HepG2 (cell line): ENCODE measurements around the gene HDAC10. TPM values are rescaled to one million over a fixed set of nuclear protein-coding genes. Genes with fewer than 3 reads are reported as not detected.

Experiments used
- ATF1 ChIP-seq: IDR thresholded peaks from 2 replicates; pipeline ENCODE4 v1.6.1; 2016; ENCODE audit warnings: mild to moderate bottlenecking, control low read depth
- BCL3 ChIP-seq: sonication (generic); formaldehyde crosslinking; IDR thresholded peaks from 2 replicates; pipeline ENCODE4 v1.5.1; 2020; ENCODE audit warnings: mild to moderate bottlenecking, missing genetic modification reagents, moderate library complexity
- CREB1 ChIP-seq, 2 experiments: fragments of 450-650 bp in 1 of 2; IDR thresholded peaks; 2 replicates each; pipeline ENCODE4 v1.6.1; 2016 to 2017; ENCODE audit warnings: control low read depth in 1 of 2, mild to moderate bottlenecking in 1 of 2, missing compliant biosample characterization in 1 of 2, missing genetic modification characterization in 1 of 2
- E2F1 ChIP-seq: sonication (generic); formaldehyde crosslinking; IDR thresholded peaks from 2 replicates; pipeline ENCODE4 v1.5.0; 2020; ENCODE audit warnings: missing genetic modification reagents
- HINFP ChIP-seq: sonication (generic); formaldehyde crosslinking; IDR thresholded peaks from 2 replicates; pipeline ENCODE4 v1.4.0; 2020; ENCODE audit warnings: low read depth, mild to moderate bottlenecking, missing genetic modification reagents
- MAF1 ChIP-seq: sonication (generic); formaldehyde crosslinking; IDR thresholded peaks from 2 replicates; pipeline ENCODE4 v1.5.0; 2020; ENCODE audit warnings: missing genetic modification reagents, borderline replicate concordance
- MTF1 ChIP-seq: sonication (generic); formaldehyde crosslinking; IDR thresholded peaks from 2 replicates; pipeline ENCODE4 v1.5.0; 2020; ENCODE audit warnings: missing genetic modification reagents
- NCOA1 ChIP-seq: sonication (generic); formaldehyde crosslinking; IDR thresholded peaks from 2 replicates; pipeline ENCODE4 v1.9.0; 2021; ENCODE audit warnings: missing genetic modification reagents
- PITX1 ChIP-seq: sonication (generic); formaldehyde crosslinking; IDR thresholded peaks from 2 replicates; pipeline ENCODE4 v1.5.1; 2020; ENCODE audit warnings: mild to moderate bottlenecking, missing genetic modification reagents
- PRDM4 ChIP-seq: sonication (generic); formaldehyde crosslinking; IDR thresholded peaks from 2 replicates; pipeline ENCODE4 v1.9.0; 2021; ENCODE audit warnings: missing genetic modification reagents, borderline replicate concordance
- TEAD2 ChIP-seq: sonication (generic); formaldehyde crosslinking; IDR thresholded peaks from 2 replicates; pipeline ENCODE4 v1.9.0; 2021; ENCODE audit warnings: missing genetic modification reagents
- TERF1 ChIP-seq: sonication (generic); formaldehyde crosslinking; IDR thresholded peaks from 2 replicates; pipeline ENCODE4 v1.8.0; 2022; ENCODE audit warnings: mild to moderate bottlenecking, missing genetic modification reagents, moderate library complexity
- ZBTB21 ChIP-seq: sonication (generic); formaldehyde crosslinking; IDR thresholded peaks from 2 replicates; pipeline ENCODE4 v1.4.0; 2020; ENCODE audit warnings: missing genetic modification reagents
- ZFY ChIP-seq: sonication (generic); formaldehyde crosslinking; IDR thresholded peaks from 2 replicates; pipeline ENCODE4 v1.4.0; 2020; ENCODE audit warnings: missing genetic modification reagents
- ZNF564 ChIP-seq: sonication (generic); formaldehyde crosslinking; IDR thresholded peaks from 2 replicates; pipeline ENCODE4 v1.8.1; 2023; ENCODE audit warnings: mild to moderate bottlenecking, missing genetic modification reagents
- ZNF674 ChIP-seq: sonication (generic); formaldehyde crosslinking; IDR thresholded peaks from 2 replicates; pipeline ENCODE4 v1.5.0; 2020; ENCODE audit warnings: low read depth, mild to moderate bottlenecking, missing genetic modification reagents
- ZNF713 ChIP-seq: sonication (generic); formaldehyde crosslinking; IDR thresholded peaks from 2 replicates; pipeline ENCODE4 v1.4.0; 2020; ENCODE audit warnings: mild to moderate bottlenecking, missing genetic modification reagents
- ZNF782 ChIP-seq: sonication (generic); formaldehyde crosslinking; IDR thresholded peaks from 2 replicates; pipeline ENCODE4 v1.4.0; 2020; ENCODE audit warnings: missing genetic modification reagents, mild to moderate bottlenecking, borderline replicate concordance
- ZSCAN22 ChIP-seq: sonication (generic); formaldehyde crosslinking; IDR thresholded peaks from 2 replicates; pipeline ENCODE4 v1.4.0; 2020; ENCODE audit warnings: mild to moderate bottlenecking, missing genetic modification reagents
- polyA plus RNA-seq, 8 experiments: library from polyadenylated mRNA; depleted of rRNA in 3 of 8; stranded (reverse) in 7 of 8; unstranded in 1 of 8; fragments of >200 nt; fragmentation: Illumina TruSeq in 4 of 8; extraction: Trizol in 4 of 8; gene quantifications; 2 replicates each; pipeline versions ENCODE4 v1.2.1 to v1.2.3, GENCODE V29; 2011 to 2016; ENCODE audit warnings: low read depth in 4 of 8, missing spikeins in 1 of 8, mixed read lengths in 1 of 8; ENCODE audit not compliant: insufficient read depth in 1 of 8
- total RNA-seq, 5 experiments: library from RNA; depleted of rRNA; stranded (reverse); fragments of >200 nt; fragmentation: Illumina TruSeq; extraction: Trizol; gene quantifications; 2 replicates each; pipeline ENCODE4 v1.2.3, GENCODE V29; 2016; ENCODE audit warnings: low read depth in 1 of 5

HDAC10 gene
- total and polyA plus RNA-seq, 2 of the 13 experiments (the other 11 are each of a cell fraction or from before 2014, with no cell fraction given) = 13.9 to 14.9 TPM

GRCh38 chr22:50270666-50271394, 19.8 kb upstream of the HDAC10 start (continued):
- TF ChIP-seq BCL3 (CRISPR knock-in tag) (no peak), PRDM4 (CRISPR knock-in tag) (0 out of 2 replicates have a peak, but pooled peaks have one; percentile 48), ZBTB21 (CRISPR knock-in tag) (peak; percentile 30; the same call in 1 of the 2 replicates), ZNF782 (CRISPR knock-in tag) (peak; percentile 79), ZNF674 (no peak), ZNF564 (CRISPR knock-in tag) (0 out of 2 replicates have a peak, but pooled peaks have one; percentile 54), TEAD2 (peak; percentile 50; the same call in 1 of the 2 replicates), ATF1 (no peak), MAF1 (CRISPR knock-in tag) (no peak), HINFP (CRISPR knock-in tag) (peak; percentile 59; the same call in 1 of the 2 replicates), ZSCAN22 (CRISPR knock-in tag) (0 out of 2 replicates have a peak, but pooled peaks have one; percentile 26), NCOA1 (CRISPR knock-in tag) (no peak), MTF1 (CRISPR knock-in tag) (peak; percentile 61; the same call in 1 of the 2 replicates), PITX1 (CRISPR knock-in tag) (0 out of 2 replicates have a peak, but pooled peaks have one; percentile 46), ZFY (CRISPR knock-in tag) (peak; percentile 63; the same call in 1 of the 2 replicates), CREB1 (IDR thresholded peaks at IDR 0.05) (no peak), CREB1 (CRISPR knock-in tag; IDR thresholded peaks at IDR 0.05) (no peak), ZNF713 (CRISPR knock-in tag) (0 out of 2 replicates have a peak, but pooled peaks have one; percentile 48), E2F1 (CRISPR knock-in tag) (no peak), TERF1 (CRISPR knock-in tag) (no peak)
